ENCODE results near the gene BCAS3. TPM values are rescaled to one million over a fixed set of nuclear protein-coding genes. Genes with fewer than 3 reads are reported as not detected.

The BCAS3 gene
- total RNA-seq, 1 experiment from 2014 or later: 26.3 TPM

GRCh38 chr17:61214753-61215152, 537.1 kb downstream of the BCAS3 start:
- no peak overlapping the region for H2AFZ ChIP-seq (ENCODE audit: low read depth, low read length, poor library complexity, severe bottlenecking)
- ATAC-seq (no peak), DNase-seq (ENCODE audit: low read depth, low spot score) (no peak)
- no peak overlapping the region for H3K9ac ChIP-seq (ENCODE audit: low read length)
- no peak overlapping the region for H3K27ac ChIP-seq (ENCODE audit: low read depth, low read length)
- ChIA-PET CTCF (no interaction called here), RAD21 (ENCODE audit: low non-redundant PET in 1 of 2, low total read pairs in 2 of 2, uncharacterized antibody in 2 of 2, unreplicated experiment in 2 of 2) (no interaction called here), POLR2A (no interaction called here)
- no peaks in the 10 kb centered on the region for H3K27me3 ChIP-seq (ENCODE audit: insufficient read depth, low read length)
- no peak for TF ChIP-seq CBX3 (IDR thresholded peaks at IDR 0.05; ENCODE audit: low read depth)
- no peak for TF ChIP-seq CTCF (IDR thresholded peaks at IDR 0.05 in 2 of 3, conservative IDR thresholded peaks at IDR 0.05 in 1 of 3; ENCODE audit: borderline replicate concordance in 1 of 3, insufficient read depth in 1 of 3, low read depth in 2 of 3, low read length in 2 of 3)
- no peak for TF ChIP-seq JUND (IDR thresholded peaks at IDR 0.05)
- TF ChIP-seq EZH2 (IDR thresholded peaks at IDR 0.05): no peak
- TF ChIP-seq YY1 (IDR thresholded peaks at IDR 0.05; ENCODE audit: extremely low read depth, insufficient replicate concordance, low read depth, low read length): no peak
- TF ChIP-seq POLR2AphosphoS5 (IDR thresholded peaks at IDR 0.05; ENCODE audit: low read depth, low read length): no peak
- TF ChIP-seq EZH2phosphoT487 (IDR thresholded peaks at IDR 0.05; ENCODE audit: borderline replicate concordance): no peak
- no peak for TF ChIP-seq RAD21 (IDR thresholded peaks at IDR 0.05; ENCODE audit: low read depth)
- TF ChIP-seq ZBTB33 (IDR thresholded peaks at IDR 0.05; ENCODE audit: extremely low read depth, insufficient replicate concordance, low read length): no peak
- TF ChIP-seq ZFX (IDR thresholded peaks at IDR 0.05): no peak
- TF ChIP-seq CEBPB (IDR thresholded peaks at IDR 0.05; ENCODE audit: low read depth): no peak
- TF ChIP-seq SRF (IDR thresholded peaks at IDR 0.05; ENCODE audit: low read depth): no peak
- no peak for TF ChIP-seq ZNF274 (IDR thresholded peaks at IDR 0.05; ENCODE audit: low read depth, low read length)
- TF ChIP-seq SIN3A (IDR thresholded peaks at IDR 0.05; ENCODE audit: low read depth): no peak
- TF ChIP-seq SP1 (IDR thresholded peaks at IDR 0.05; ENCODE audit: low read depth): no peak
- TF ChIP-seq REST (IDR thresholded peaks at IDR 0.05; ENCODE audit: low read depth): no peak
- TF ChIP-seq TCF7L2 (IDR thresholded peaks at IDR 0.05; ENCODE audit: borderline replicate concordance, extremely low read depth, insufficient read depth, insufficient read length): no peak
- TF ChIP-seq POLR2A (IDR thresholded peaks at IDR 0.05; ENCODE audit: borderline replicate concordance, extremely low read depth, insufficient read depth, insufficient read length): no peak
- no peak for TF ChIP-seq EGR1 (IDR thresholded peaks at IDR 0.05; ENCODE audit: low read depth)
- BruUV-seq (replicated peaks): no TSS peak
- H3K4me1 ChIP-seq (ENCODE audit: control insufficient read depth in 1 of 2, insufficient read depth in 2 of 2, low read length in 2 of 2): no peaks in the 10 kb centered on the region
- intact Hi-C loops (cut with micrococcal nuclease): no loop called here
- no peaks in the 10 kb centered on the region for H3K79me2 ChIP-seq (ENCODE audit: insufficient read depth, low read length)
- H4K20me1 ChIP-seq (ENCODE audit: insufficient read depth): no peaks in the 10 kb centered on the region
- no peak overlapping the region for H3K4me3 ChIP-seq (replicated peaks in 1 of 2; ENCODE audit: low read depth in 1 of 2, low read length in 2 of 2)
- H3K4me2 ChIP-seq (ENCODE audit: low read length): no peak overlapping the region
- no peaks in the 10 kb centered on the region for H3K9me3 ChIP-seq (ENCODE audit: control insufficient read depth in 1 of 2, insufficient read depth in 1 of 2, low read depth in 1 of 2, low read length in 2 of 2)
- H3K36me3 ChIP-seq (ENCODE audit: control insufficient read depth in 1 of 2, insufficient read depth in 2 of 2, low read length in 2 of 2): no peaks in the 10 kb centered on the region
- H3K9me2 ChIP-seq (ENCODE audit: insufficient read depth): no peaks in the 10 kb centered on the region

Data from HCT116 (cell line).